GM12878 (cell line): ENCODE results near the gene CTRL. TPM values are rescaled to one million over a fixed set of nuclear protein-coding genes. Genes with fewer than 3 reads are reported as not detected.

Experiments used
- ATAC-seq: fragments of 200-7000 bp; cut with Tn5 transposase; 3 replicates; pipeline ENCODE4 v1.9.1; 2020; ENCODE audit warnings: mild to moderate bottlenecking, moderate library complexity
- BruUV-seq: library from RNA; stranded (reverse); fragments of 400-500 nt; replicated peaks from 2 replicates; lab custom pipeline; 2021; lab: Mats Ljungman, UMichigan
- CTCF ChIA-PET: fragments of 300-600 bp; sonication (Branson Sonifier 250); formaldehyde crosslinking; extraction: SDS; loops from one replicate; lab custom pipeline; 2021; ENCODE audit warnings: inconsistent platforms; lab: Yijun Ruan, JAX
- POLR2A ChIA-PET: fragments of 350-600 bp; formaldehyde crosslinking; extraction: SDS; loops from one replicate; lab custom pipeline; 2021; ENCODE audit warnings: inconsistent platforms; lab: Charles Lee
- RAD21 ChIA-PET: fragments of 300-600 bp; sonication (Branson Sonifier 250); formaldehyde crosslinking; loops from one replicate; lab custom pipeline; 2023; ENCODE audit warnings: antibody characterized with exemption; ENCODE audit not compliant: unreplicated experiment; lab: Charles Lee
- SMC1A ChIA-PET: fragments of 300-600 bp; sonication (Branson Sonifier 250); formaldehyde crosslinking; loops from one replicate; lab custom pipeline; 2023; ENCODE audit not compliant: unreplicated experiment, uncharacterized antibody; lab: Charles Lee
- DNase-seq: peaks from one replicate; pipeline ENCODE4 v3.0.0-alpha.2; 2011; ENCODE audit warnings: low read depth, low spot score
- FAIRE-seq: peaks from 3 replicates; lab custom pipeline; 2011; peaks lifted over from hg19 to GRCh38; lab: Jason Lieb, UNC
- H2AFZ ChIP-seq: 2 replicates; pipeline ENCODE4 v1.6.0; 2011; ENCODE audit warnings: low read depth, low read length, control low read depth; ENCODE audit not compliant: control insufficient read depth
- H3K27ac ChIP-seq: 2 replicates; pipeline ENCODE4 v1.5.1; 2011; ENCODE audit warnings: control low read depth; ENCODE audit not compliant: control insufficient read depth, insufficient read depth
- H3K27me3 ChIP-seq, 2 experiments: replicated peaks in 1 of 2; 2 replicates each; pipeline versions ENCODE4 v1.6.0 to v1.6.1; 2011; ENCODE audit warnings: low read length in 1 of 2; ENCODE audit not compliant: control insufficient read depth in 2 of 2, insufficient read depth in 2 of 2
- H3K36me3 ChIP-seq, 2 experiments: 2 replicates each; pipeline ENCODE4 v1.5.1; 2011; ENCODE audit warnings: low read length in 1 of 2; ENCODE audit not compliant: control insufficient read depth in 2 of 2, insufficient read depth in 2 of 2
- H3K4me1 ChIP-seq: 2 replicates; pipeline ENCODE4 v1.6.1; 2011; ENCODE audit warnings: mild to moderate bottlenecking, low read length, moderate library complexity, mixed read lengths; ENCODE audit not compliant: control insufficient read depth, insufficient read depth
- H3K4me2 ChIP-seq: 2 replicates; pipeline ENCODE4 v1.6.0; 2011; ENCODE audit warnings: control low read depth; ENCODE audit not compliant: control insufficient read depth, insufficient read depth
- H3K4me3 ChIP-seq: fragments of 200-600 bp; sonication (generic); 2 replicates; pipeline ENCODE4 v1.5.1; 2016
- H3K79me2 ChIP-seq: 2 replicates; pipeline ENCODE4 v1.6.0; 2011; ENCODE audit warnings: low read length; ENCODE audit not compliant: control insufficient read depth, insufficient read depth
- H3K9ac ChIP-seq: 2 replicates; pipeline ENCODE4 v1.8.0; 2011; ENCODE audit warnings: low read length, control low read depth, mixed read lengths; ENCODE audit not compliant: control insufficient read depth, insufficient read depth
- H3K9me3 ChIP-seq: replicated peaks from 3 replicates; pipeline ENCODE4 v1.5.1; 2011; ENCODE audit warnings: mild to moderate bottlenecking, low read length; ENCODE audit not compliant: control insufficient read depth, insufficient read depth
- H4K20me1 ChIP-seq: 2 replicates; pipeline ENCODE4 v1.6.0; 2011; ENCODE audit not compliant: control insufficient read depth, insufficient read depth
- WGBS: methylation state at CpG from one replicate; pipeline ENCODE4 v1.1.6; 2016; ENCODE audit warnings: low lambda C conversion rate; ENCODE audit not compliant: insufficient replicate concordance, insufficient coverage; ENCODE audit errors: missing lambda C conversion rate; 5-methylcytosine and 5-hydroxymethylcytosine counted together
- in situ Hi-C: fragments of 300-500 bp; cut with MboI; formaldehyde crosslinking; loops from 9 replicates; pipeline ENCODE4 v1.14.3; 2018; ENCODE audit warnings: mixed read lengths
- intact Hi-C: fragments of 100-400 bp; cut with micrococcal nuclease; formaldehyde crosslinking; loops from one replicate; pipeline ENCODE4 v1.14.2; 2022; ENCODE audit not compliant: unreplicated experiment
- polyA plus RNA-seq, 11 experiments: library from polyadenylated mRNA; depleted of rRNA in 4 of 11; unstranded in 6 of 11; stranded (reverse) in 5 of 11; fragments of >200 nt; fragmentation: Nextera tagmentation in 4 of 11; fragmentation: Illumina TruSeq in 1 of 11; extraction: Ambion mirVana in 4 of 11; extraction: Trizol in 1 of 11; gene quantifications; 1 replicate in 1 of 11; 2 replicates in 10 of 11; pipeline versions ENCODE4 v1.2.1 to v1.2.3, GENCODE V29; 2011 to 2016; ENCODE audit warnings: inconsistent platforms in 2 of 11, missing spikeins in 2 of 11, low read depth in 1 of 11
- total RNA-seq, 4 experiments: library from RNA; depleted of rRNA in 3 of 4; stranded (reverse); fragments of >200 nt in 3 of 4; fragmentation: Illumina TruSeq in 1 of 4; extraction: Trizol in 1 of 4; gene quantifications; 2 replicates each; pipeline versions ENCODE4 v1.2.1 to v1.2.3, GENCODE V29; 2013 to 2021
- TF ChIP-seq, protein P1 (sequence below): fragments of 450-650 bp; IDR thresholded peaks from 2 replicates; pipeline ENCODE4 v1.6.1; 2017; ENCODE audit warnings: mild to moderate bottlenecking
- TF ChIP-seq, protein P2 (sequence below), 3 experiments: IDR thresholded peaks in 2 of 3; conservative IDR thresholded peaks in 1 of 3; 2 replicates each; pipeline ENCODE4 v1.5.1; 2011; ENCODE audit warnings: low read depth in 3 of 3, low read length in 3 of 3, mild to moderate bottlenecking in 3 of 3, control low read depth in 2 of 3, moderate library complexity in 2 of 3, inconsistent platforms in 1 of 3, mixed read lengths in 1 of 3; ENCODE audit not compliant: control insufficient read depth in 2 of 3, insufficient read depth in 1 of 3; ENCODE audit errors: extremely low read depth in 1 of 3

CTRL gene
- total and polyA plus RNA-seq, 10 of the 15 experiments (the other 5 are each of a cell fraction or from before 2014, with no cell fraction given): 1.1 to 4.9 (median 2.6) TPM

DNA sequence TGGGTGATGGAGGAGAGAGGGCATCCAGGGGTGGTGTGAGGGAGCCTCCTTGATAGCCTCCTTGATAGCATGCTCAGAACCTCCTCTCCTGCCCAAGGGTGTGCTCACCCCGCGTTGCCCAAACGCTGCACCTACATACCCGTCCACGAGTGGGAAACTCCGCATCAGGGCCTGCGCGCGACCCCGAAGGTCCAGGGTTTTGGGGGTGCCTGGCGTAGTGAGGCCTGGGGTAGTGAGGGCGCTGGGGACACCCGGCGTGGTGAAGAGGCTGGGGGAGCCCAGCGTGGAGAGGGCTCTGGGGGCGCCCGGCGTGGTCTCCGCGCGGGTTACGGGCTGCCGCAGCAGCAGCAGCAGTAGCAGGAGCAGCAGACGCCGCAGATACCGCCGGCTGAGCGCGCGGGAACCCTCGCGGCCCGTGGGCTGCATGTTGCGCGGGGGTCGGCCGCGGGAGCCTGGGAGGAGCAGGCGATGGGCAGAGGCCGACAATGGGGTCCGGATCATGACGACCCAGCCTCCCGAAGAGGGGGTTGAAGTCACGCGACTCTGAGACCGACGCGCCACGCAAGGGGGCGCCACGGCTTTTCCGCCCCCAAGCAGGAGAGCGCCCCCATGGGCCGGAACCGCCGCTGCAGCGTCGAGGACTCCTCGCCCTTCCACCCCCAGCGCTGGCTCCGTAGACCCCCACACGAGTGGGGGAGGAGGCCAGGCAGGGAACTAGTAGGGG, 48.5 kb upstream of the CTRL start, which contains the start of gene DPEP3:
DPEP3 (minus strand) TSS at position 545 of the 724 bp plus-strand sequence; CDS start at position 426, 119 bp downstream.
- in situ Hi-C loops: no loop called here
- Histone ChIP-seq H3K9ac (no peak within 1 kb of the TSS), H3K4me3 (no peak within 1 kb of the TSS), H2AFZ (no peak within 1 kb of the TSS), H3K27me3 (no peaks in the 10 kb centered on the region; a peak in 1 of 4 replicates)
- DNase-seq: no peak
- ChIA-PET CTCF (interaction anchor here (1.4 kb wide), 1 partner anchor 12 kb away, joined by 3 read pairs; no protein-coding TSS in a partner anchor), POLR2A (interaction anchor here (1.0 kb wide), 1 partner anchor 11 kb away, joined by 3 read pairs; no protein-coding TSS in a partner anchor)
- WGBS: 90% methylated on average over 43 of the region's 62 CpGs
- TF ChIP-seq, protein P1, sequence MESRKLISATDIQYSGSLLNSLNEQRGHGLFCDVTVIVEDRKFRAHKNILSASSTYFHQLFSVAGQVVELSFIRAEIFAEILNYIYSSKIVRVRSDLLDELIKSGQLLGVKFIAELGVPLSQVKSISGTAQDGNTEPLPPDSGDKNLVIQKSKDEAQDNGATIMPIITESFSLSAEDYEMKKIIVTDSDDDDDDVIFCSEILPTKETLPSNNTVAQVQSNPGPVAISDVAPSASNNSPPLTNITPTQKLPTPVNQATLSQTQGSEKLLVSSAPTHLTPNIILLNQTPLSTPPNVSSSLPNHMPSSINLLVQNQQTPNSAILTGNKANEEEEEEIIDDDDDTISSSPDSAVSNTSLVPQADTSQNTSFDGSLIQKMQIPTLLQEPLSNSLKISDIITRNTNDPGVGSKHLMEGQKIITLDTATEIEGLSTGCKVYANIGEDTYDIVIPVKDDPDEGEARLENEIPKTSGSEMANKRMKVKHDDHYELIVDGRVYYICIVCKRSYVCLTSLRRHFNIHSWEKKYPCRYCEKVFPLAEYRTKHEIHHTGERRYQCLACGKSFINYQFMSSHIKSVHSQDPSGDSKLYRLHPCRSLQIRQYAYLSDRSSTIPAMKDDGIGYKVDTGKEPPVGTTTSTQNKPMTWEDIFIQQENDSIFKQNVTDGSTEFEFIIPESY: no peak
- TF ChIP-seq, protein P2, sequence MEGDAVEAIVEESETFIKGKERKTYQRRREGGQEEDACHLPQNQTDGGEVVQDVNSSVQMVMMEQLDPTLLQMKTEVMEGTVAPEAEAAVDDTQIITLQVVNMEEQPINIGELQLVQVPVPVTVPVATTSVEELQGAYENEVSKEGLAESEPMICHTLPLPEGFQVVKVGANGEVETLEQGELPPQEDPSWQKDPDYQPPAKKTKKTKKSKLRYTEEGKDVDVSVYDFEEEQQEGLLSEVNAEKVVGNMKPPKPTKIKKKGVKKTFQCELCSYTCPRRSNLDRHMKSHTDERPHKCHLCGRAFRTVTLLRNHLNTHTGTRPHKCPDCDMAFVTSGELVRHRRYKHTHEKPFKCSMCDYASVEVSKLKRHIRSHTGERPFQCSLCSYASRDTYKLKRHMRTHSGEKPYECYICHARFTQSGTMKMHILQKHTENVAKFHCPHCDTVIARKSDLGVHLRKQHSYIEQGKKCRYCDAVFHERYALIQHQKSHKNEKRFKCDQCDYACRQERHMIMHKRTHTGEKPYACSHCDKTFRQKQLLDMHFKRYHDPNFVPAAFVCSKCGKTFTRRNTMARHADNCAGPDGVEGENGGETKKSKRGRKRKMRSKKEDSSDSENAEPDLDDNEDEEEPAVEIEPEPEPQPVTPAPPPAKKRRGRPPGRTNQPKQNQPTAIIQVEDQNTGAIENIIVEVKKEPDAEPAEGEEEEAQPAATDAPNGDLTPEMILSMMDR (IDR thresholded peaks at IDR 0.05 in 2 of 3, conservative IDR thresholded peaks at IDR 0.05 in 1 of 3; ENCODE audit: control insufficient read depth in 2 of 3, extremely low read depth in 1 of 3, insufficient read depth in 1 of 3, low read depth in 3 of 3, low read length in 3 of 3): 0 out of 6 replicates have a peak, but pooled peaks of 1 of the 3 experiments have one; percentile 11
- TF ChIP-seq, all 136 proteins: peak for 1
- no peak within 1 kb of the TSS for H3K4me2 ChIP-seq
- H3K36me3 ChIP-seq: no peaks in the 10 kb centered on the region
- H3K79me2 ChIP-seq: no peaks in the 10 kb centered on the region
- BruUV-seq: no TSS peak
- H3K27ac ChIP-seq: no peak within 1 kb of the TSS
- ChIA-PET RAD21 (no interaction called here), SMC1A (interaction anchor here (1.5 kb wide), 1 partner anchor 12 kb away, joined by 3 read pairs; no protein-coding TSS in a partner anchor)
- intact Hi-C loops: no loop called here
- FAIRE-seq (no peak), ATAC-seq (no peak)
- H3K9me3 ChIP-seq: no peaks in the 10 kb centered on the region
- H4K20me1 ChIP-seq: no peaks in the 10 kb centered on the region
- H3K4me1 ChIP-seq: peaks cover 28% of the 10 kb centered on the region
